ENCODE data around the gene OLFML3.

The OLFML3 gene

DNA sequence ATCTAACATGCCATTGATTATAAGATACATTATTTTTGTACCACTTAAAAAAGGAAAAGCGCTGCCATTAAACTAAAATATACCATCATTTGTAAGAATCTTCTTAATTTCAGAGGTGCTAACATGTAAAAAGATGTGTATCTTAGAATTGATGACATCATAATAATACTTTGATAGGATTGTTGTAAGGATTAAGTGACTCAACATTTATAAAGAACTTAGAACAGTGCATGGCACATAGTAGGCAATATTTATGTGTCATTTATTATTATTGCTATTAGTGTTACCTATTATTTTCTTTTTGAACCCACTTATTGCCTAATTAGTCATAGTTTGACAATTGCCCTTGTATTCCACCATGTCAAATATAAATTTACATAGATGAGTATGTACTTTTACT lies 28.4 kb upstream of the OLFML3 start:
- FAIRE-seq: no peak

- FAIRE-seq: no peak
Measured at GRCh38 chr1:113951719-113952118, 27.6 kb upstream of the OLFML3 start.

DNA sequence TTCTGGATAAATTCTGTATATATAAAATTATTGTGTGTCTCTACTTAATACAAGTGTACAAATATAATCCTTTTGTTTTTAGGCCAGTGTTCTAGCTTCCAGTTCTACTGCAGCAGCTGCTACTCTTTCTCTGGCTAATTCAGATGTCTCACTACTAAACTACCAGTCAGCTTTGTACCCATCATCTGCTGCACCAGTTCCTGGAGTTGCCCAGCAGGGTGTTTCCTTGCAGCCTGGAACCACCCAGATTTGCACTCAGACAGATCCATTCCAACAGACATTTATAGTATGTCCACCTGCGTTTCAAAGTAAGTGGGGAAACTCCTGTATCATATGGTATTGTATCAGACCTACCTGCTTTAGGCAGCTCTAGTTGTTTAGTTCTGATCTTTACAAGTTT lies 21.3 kb upstream of the OLFML3 start:
- FAIRE-seq: no peak

- no peak for FAIRE-seq
Measured at GRCh38 chr1:113958691-113959090, 20.6 kb upstream of the OLFML3 start.

DNA sequence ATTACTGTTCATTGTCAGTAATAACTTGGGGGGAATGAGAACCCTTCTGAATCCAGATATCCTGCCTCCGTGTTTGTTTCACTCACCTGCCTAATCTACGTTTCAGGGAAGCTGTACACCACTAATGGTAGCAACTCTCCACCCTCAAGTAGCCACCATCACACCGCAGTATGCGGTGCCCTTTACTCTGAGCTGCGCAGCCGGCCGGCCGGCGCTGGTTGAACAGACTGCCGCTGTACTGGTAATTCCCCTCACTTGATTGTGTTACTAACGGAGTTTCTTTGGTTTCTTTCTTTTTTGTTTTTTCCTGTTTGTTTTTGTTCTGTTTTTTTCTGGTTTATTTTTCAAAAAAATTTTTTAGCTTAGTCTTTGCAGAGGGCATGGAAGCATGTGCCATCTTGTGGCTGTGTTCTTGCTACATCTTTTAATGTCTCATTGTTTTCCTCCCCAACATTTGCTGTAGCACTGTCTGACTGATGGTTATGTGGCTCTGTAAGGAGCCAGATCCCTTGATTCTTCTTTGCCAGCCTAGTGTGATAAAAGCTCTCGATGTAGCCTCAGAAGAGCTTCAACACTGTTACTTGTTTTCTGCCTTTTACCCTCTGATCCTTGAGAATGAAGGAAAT lies 15.9 kb upstream of the OLFML3 start:
- no peak for FAIRE-seq

- no peak for FAIRE-seq
Measured at GRCh38 chr1:113965703-113966412, 13.4 kb upstream of the OLFML3 start.

GRCh38 chr1:113972954-113973353 lies 6.3 kb upstream of the OLFML3 start:
- FAIRE-seq: no peak

DNA sequence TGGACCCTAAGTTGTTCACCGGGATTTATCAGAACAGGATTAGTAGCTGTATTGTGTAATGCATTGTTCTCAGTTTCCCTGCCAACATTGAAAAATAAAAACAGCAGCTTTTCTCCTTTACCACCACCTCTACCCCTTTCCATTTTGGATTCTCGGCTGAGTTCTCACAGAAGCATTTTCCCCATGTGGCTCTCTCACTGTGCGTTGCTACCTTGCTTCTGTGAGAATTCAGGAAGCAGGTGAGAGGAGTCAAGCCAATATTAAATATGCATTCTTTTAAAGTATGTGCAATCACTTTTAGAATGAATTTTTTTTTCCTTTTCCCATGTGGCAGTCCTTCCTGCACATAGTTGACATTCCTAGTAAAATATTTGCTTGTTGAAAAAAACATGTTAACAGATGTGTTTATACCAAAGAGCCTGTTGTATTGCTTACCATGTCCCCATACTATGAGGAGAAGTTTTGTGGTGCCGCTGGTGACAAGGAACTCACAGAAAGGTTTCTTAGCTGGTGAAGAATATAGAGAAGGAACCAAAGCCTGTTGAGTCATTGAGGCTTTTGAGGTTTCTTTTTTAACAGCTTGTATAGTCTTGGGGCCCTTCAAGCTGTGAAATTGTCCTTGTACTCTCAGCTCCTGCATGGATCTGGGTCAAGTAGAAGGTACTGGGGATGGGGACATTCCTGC lies 3.9 kb upstream of the OLFML3 start:
- FAIRE-seq: no peak

GRCh38 chr1:113976609-113977278 lies 2.5 kb upstream of the OLFML3 start:
- FAIRE-seq: no peak

DNA sequence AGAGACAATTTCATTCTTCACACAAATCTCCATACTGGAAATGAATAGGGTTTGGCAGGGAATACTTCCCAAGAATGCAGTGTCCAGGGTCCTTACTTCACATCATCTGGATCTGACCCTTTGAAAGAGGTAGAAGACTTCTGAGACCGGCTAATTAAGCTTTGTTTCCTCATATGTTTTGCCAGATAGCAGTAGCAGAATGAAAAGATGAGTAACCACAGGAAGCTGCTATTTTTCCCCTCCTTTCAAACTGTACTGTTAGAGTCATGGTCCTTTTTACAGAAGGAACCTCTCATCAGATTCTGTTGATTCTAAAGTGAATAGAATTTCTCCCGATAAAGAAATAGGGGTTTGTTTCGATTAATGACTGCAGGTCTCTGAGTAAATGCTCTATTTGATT lies 1.4 kb upstream of the OLFML3 start:
- no peak for FAIRE-seq

GRCh38 chr1:113980110-113980509 lies 836 bp downstream of the OLFML3 start:
- FAIRE-seq: no peak

- FAIRE-seq: no peak
Measured at GRCh38 chr1:113981962-113982931, 3.0 kb downstream of the OLFML3 start.

- FAIRE-seq: no peak
Measured at GRCh38 chr1:113982949-113983348, 3.7 kb downstream of the OLFML3 start.

GRCh38 chr1:113983391-113983790 lies 4.1 kb downstream of the OLFML3 start:
- no peak for FAIRE-seq

GRCh38 chr1:113983826-113984225 lies 4.6 kb downstream of the OLFML3 start:
- FAIRE-seq: no peak

DNA sequence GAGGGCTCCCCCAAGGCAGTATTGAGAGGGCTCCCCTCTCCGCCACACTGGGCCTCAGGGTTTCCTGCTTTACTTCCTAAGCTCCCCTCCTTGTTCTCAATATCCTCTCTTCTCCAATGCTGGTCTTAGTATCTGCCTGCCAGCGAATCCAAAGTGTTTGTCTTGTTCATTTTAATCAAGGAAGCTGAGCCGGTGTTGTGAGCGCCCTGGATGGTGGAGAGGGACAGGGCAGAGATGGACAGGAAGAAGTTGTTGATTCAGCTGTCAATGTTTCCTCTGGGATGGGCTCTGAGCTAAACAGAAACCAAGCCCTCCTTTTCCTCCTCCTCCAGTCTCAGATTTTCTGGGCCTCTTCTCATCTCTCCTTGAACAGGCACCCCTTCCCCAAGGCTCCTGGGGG lies 5.4 kb downstream of the OLFML3 start:
- no peak for FAIRE-seq

GRCh38 chr1:113986802-113987201 lies 7.5 kb downstream of the OLFML3 start:
- no peak for FAIRE-seq

DNA sequence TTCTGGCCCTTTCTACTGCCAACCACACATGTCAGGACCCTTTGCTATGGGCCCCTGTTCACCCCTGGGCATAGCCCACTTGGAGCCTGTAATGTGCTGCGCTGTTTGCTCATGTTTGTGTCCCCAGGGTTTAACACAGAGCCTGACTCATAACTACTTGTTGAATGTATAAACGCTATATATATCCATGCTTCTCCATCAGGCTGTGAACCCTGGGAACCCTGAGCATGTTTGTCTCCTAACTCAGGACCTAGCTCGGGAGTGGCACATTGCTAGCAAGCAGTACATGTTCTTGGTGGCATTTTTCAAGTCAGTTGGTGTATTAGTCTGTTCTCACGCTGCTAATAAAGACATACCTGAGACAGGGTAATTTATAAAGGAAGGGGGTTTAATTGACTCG lies 8.0 kb downstream of the OLFML3 start:
- FAIRE-seq: no peak

DNA sequence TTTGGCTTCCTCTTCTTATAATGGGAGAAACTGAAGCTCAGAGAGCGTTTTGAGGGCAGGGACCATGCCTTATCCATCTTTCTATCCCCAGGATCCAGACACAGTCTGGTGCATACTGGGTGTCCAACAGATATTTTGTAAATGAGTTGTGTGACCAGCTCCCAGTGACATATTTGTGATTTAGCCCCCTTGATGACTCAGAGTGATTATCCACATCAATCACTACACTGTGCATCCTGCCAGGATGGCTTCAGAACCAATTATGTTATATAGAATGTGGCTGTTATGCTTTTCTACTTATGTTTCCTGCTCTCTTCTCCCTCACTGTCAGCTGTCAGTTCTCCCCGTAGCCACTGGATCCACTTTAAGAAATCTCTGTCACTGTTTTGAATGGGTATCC lies 11.3 kb downstream of the OLFML3 start:
- FAIRE-seq: no peak

GRCh38 chr1:113990961-113991360 lies 11.7 kb downstream of the OLFML3 start:
- no peak for FAIRE-seq

GRCh38 chr1:113991467-113991997 lies 12.3 kb downstream of the OLFML3 start:
- FAIRE-seq: no peak

- FAIRE-seq: no peak
Measured at GRCh38 chr1:113993072-113993471, 13.8 kb downstream of the OLFML3 start.

All from A204.1 (cell line).